K562 (cell line): Measurements from ENCODE around the gene MARVELD1. TPM values are rescaled to one million over a fixed set of nuclear protein-coding genes. Genes with fewer than 3 reads are reported as not detected.

Source experiments
- ATAC-seq: fragments of 200-7000 bp; cut with Tn5 transposase; 3 replicates; pipeline ENCODE4 v1.9.1; 2020; ENCODE audit warnings: moderate library complexity
- BruUV-seq: library from RNA; stranded (reverse); fragments of 400-500 nt; replicated peaks from 2 replicates; lab custom pipeline; 2021; lab: Mats Ljungman, UMichigan
- CTCF ChIA-PET: fragments of 300-600 bp; formaldehyde crosslinking; extraction: SDS; loops from one replicate; lab custom pipeline; 2021; ENCODE audit warnings: low intra/inter-chr PET ratio; lab: Yijun Ruan, JAX
- POLR2A ChIA-PET: fragments of 300-600, 350-650 bp; sonication (Branson Sonifier 250); formaldehyde crosslinking; extraction: SDS; loops from one replicate; lab custom pipeline; 2021; ENCODE audit warnings: antibody characterized with exemption, inconsistent platforms; lab: Yijun Ruan, JAX
- DNase-seq, 4 experiments: peaks; one replicate each; pipeline versions ENCODE4 v3.0.0 to v3.0.0-alpha.2; 2011 to 2018; ENCODE audit warnings: low spot score in 3 of 4, mixed read lengths in 3 of 4; ENCODE audit errors: extremely low read depth in 1 of 4
- FAIRE-seq: peaks from 2 replicates; lab custom pipeline; 2011; peaks lifted over from hg19 to GRCh38; lab: Jason Lieb, UNC
- H2AFZ ChIP-seq: 2 replicates; pipeline ENCODE4 v1.6.0; 2011; ENCODE audit warnings: low read depth, low read length, control low read depth, inconsistent platforms
- H3K27ac ChIP-seq: fragments of 200-600 bp; 3 replicates; pipeline ENCODE4 v1.8.0; 2011; ENCODE audit warnings: low read depth, mild to moderate bottlenecking, control low read depth, inconsistent platforms, low read length, moderate library complexity, mixed read lengths; ENCODE audit errors: extremely low read depth
- H3K27me3 ChIP-seq, 2 experiments: fragments of 300-600 bp in 1 of 2; 2 replicates in 1 of 2; 3 replicates in 1 of 2; pipeline versions ENCODE4 v1.6.0 to v1.8.0; 2011; ENCODE audit warnings: inconsistent platforms in 2 of 2, low read length in 2 of 2, mild to moderate bottlenecking in 1 of 2, mixed read lengths in 1 of 2, moderate library complexity in 1 of 2; ENCODE audit not compliant: control insufficient read depth in 2 of 2, insufficient read depth in 2 of 2
- H3K36me3 ChIP-seq: fragments of 300-600 bp; 3 replicates; pipeline ENCODE4 v1.8.0; 2011; ENCODE audit warnings: mild to moderate bottlenecking, low read length, inconsistent platforms; ENCODE audit not compliant: control insufficient read depth, insufficient read depth
- H3K4me1 ChIP-seq, 2 experiments: fragments of 200-600 bp in 1 of 2; replicated peaks in 1 of 2; 2 replicates in 1 of 2; 3 replicates in 1 of 2; pipeline versions ENCODE4 v1.5.1 to v1.8.0; 2011; ENCODE audit warnings: inconsistent platforms in 2 of 2, low read length in 2 of 2, mild to moderate bottlenecking in 1 of 2, mixed read lengths in 1 of 2, moderate library complexity in 1 of 2; ENCODE audit not compliant: control insufficient read depth in 2 of 2, insufficient read depth in 2 of 2
- H3K4me2 ChIP-seq: 2 replicates; pipeline ENCODE4 v1.6.1; 2011; ENCODE audit warnings: low read length, control low read depth, inconsistent platforms, mixed read lengths; ENCODE audit not compliant: insufficient read depth
- H3K4me3 ChIP-seq: fragments of 200-600 bp; sonication (generic), shearing (Covaris generic); 2 replicates; pipeline ENCODE4 v1.5.1; 2016; ENCODE audit warnings: control low read depth, inconsistent platforms
- H3K79me2 ChIP-seq: fragments of 200-600 bp; 3 replicates; pipeline ENCODE4 v1.8.0; 2011; ENCODE audit warnings: low read length, inconsistent platforms; ENCODE audit not compliant: control insufficient read depth, insufficient read depth
- H3K9ac ChIP-seq, 2 experiments: 2 replicates each; pipeline versions ENCODE4 v1.6.0 to v1.6.1; 2011; ENCODE audit warnings: low read depth in 2 of 2, low read length in 2 of 2, control low read depth in 1 of 2, inconsistent platforms in 1 of 2, mild to moderate bottlenecking in 1 of 2, mixed read lengths in 1 of 2; ENCODE audit not compliant: insufficient read depth in 1 of 2
- H3K9me1 ChIP-seq: one replicate; pipeline ENCODE4 v1.6.0; 2011; ENCODE audit warnings: inconsistent platforms, mild to moderate bottlenecking, low read length, moderate library complexity; ENCODE audit not compliant: control insufficient read depth, insufficient read depth
- H3K9me3 ChIP-seq: replicated peaks from 2 replicates; pipeline ENCODE4 v1.5.1; 2011; ENCODE audit warnings: low read depth, low read length, inconsistent platforms; ENCODE audit not compliant: control insufficient read depth, insufficient read depth
- H4K20me1 ChIP-seq: replicated peaks from 2 replicates; pipeline ENCODE4 v1.6.1; 2011; ENCODE audit warnings: low read length, inconsistent platforms, mixed read lengths; ENCODE audit not compliant: control insufficient read depth, insufficient read depth
- CC2D1A ChIP-seq: fragments of 450-650 bp; IDR thresholded peaks from 2 replicates; pipeline ENCODE4 v1.6.1; 2017; ENCODE audit warnings: mild to moderate bottlenecking
- DACH1 ChIP-seq: fragments of 450-650 bp; IDR thresholded peaks from 2 replicates; pipeline ENCODE4 v1.6.1; 2018; ENCODE audit not compliant: partially characterized antibody
- DEAF1 ChIP-seq: fragments of 450-650 bp; formaldehyde crosslinking; IDR thresholded peaks from 2 replicates; pipeline ENCODE4 v1.4.0; 2020; ENCODE audit warnings: mild to moderate bottlenecking, moderate library complexity
- MITF ChIP-seq: IDR thresholded peaks from 2 replicates; pipeline ENCODE4 v1.6.1; 2014; ENCODE audit warnings: antibody characterized with exemption
- RAD21 ChIP-seq, 2 experiments: fragments of 250-450 bp in 1 of 2; fragments of 450-650 bp in 1 of 2; sonication (Bioruptor Pico) in 1 of 2; formaldehyde crosslinking in 1 of 2; IDR thresholded peaks in 1 of 2; conservative IDR thresholded peaks in 1 of 2; 2 replicates each; pipeline versions ENCODE4 v1.4.0 to v1.8.0; 2020 to 2022; ENCODE audit warnings: mild to moderate bottlenecking in 2 of 2, moderate library complexity in 1 of 2
- RBFOX2 ChIP-seq: fragments of 200-400 bp; formaldehyde crosslinking; IDR thresholded peaks from 2 replicates; pipeline ENCODE4 v1.6.1; 2017; ENCODE audit warnings: low read depth, mild to moderate bottlenecking, low read length, moderate library complexity
- REST ChIP-seq, 2 experiments: fragments of 450-650 bp; formaldehyde crosslinking in 1 of 2; IDR thresholded peaks; 2 replicates each; pipeline versions ENCODE4 v1.4.0 to v1.6.1; 2014 to 2020; ENCODE audit warnings: mild to moderate bottlenecking in 2 of 2, borderline replicate concordance in 1 of 2, low read depth in 1 of 2
- STAG1 ChIP-seq: sonication (generic); formaldehyde crosslinking; IDR thresholded peaks from 2 replicates; pipeline ENCODE4 v1.5.0; 2020; ENCODE audit warnings: missing genetic modification reagents, borderline replicate concordance
- WGBS: fragments of 100-300 bp; shearing (Covaris generic); methylation state at CpG from one replicate; pipeline ENCODE4 v1.1.6; 2016; ENCODE audit warnings: low coverage, mixed read lengths; ENCODE audit not compliant: insufficient coverage; ENCODE audit errors: missing lambda C conversion rate; 5-methylcytosine and 5-hydroxymethylcytosine counted together
- in situ Hi-C: fragments of 300-500 bp; cut with MboI; formaldehyde crosslinking; loops from 4 replicates; pipeline ENCODE4 v1.15.0; 2018; ENCODE audit warnings: inconsistent platforms, mixed read lengths
- intact Hi-C: fragments of 100-400 bp; cut with micrococcal nuclease; formaldehyde crosslinking; loops from 2 replicates; pipeline ENCODE4 v1.14.2; 2022
- polyA plus RNA-seq, 8 experiments: library from polyadenylated mRNA; depleted of rRNA in 4 of 8; stranded (reverse) in 5 of 8; unstranded in 3 of 8; fragments of >200 nt; fragmentation: Nextera tagmentation in 2 of 8; fragmentation: Illumina TruSeq in 1 of 8; extraction: Ambion mirVana in 2 of 8; extraction: Trizol in 1 of 8; gene quantifications; 2 replicates each; pipeline versions ENCODE4 v1.2.1 to v1.2.3, GENCODE V29; 2011 to 2014; ENCODE audit warnings: inconsistent platforms in 1 of 8, missing spikeins in 1 of 8
- total RNA-seq, 7 experiments: library from RNA; depleted of rRNA in 6 of 7; stranded (reverse); fragments of >200 nt in 6 of 7; fragmentation: Illumina TruSeq in 2 of 7; extraction: Trizol in 2 of 7; gene quantifications; 2 replicates each; pipeline versions ENCODE4 v1.2.1 to v1.2.3, GENCODE V29; 2011 to 2021; ENCODE audit warnings: low replicate concordance in 1 of 7

The MARVELD1 gene
- total and polyA plus RNA-seq, 9 of the 15 experiments (the other 6 are each of a cell fraction or from before 2014, with no cell fraction given): 2.7 to 12.5 (median 5.3) TPM

- FAIRE-seq (peak; percentile 76), DNase-seq (peak; percentile 60 to 69 (median 64)), ATAC-seq (peak; percentile 97)
- Histone ChIP-seq H2AFZ (no peak overlapping the region), H4K20me1 (no peaks in the 10 kb centered on the region; the same call in 1 of the 2 replicates), H3K4me2 (no peak overlapping the region), H3K27me3 (no peaks in the 10 kb centered on the region), H3K4me3 (no peak overlapping the region), H3K27ac (no peak overlapping the region), H3K9me1 (no peaks in the 10 kb centered on the region), H3K9me3 (no peaks in the 10 kb centered on the region), H3K9ac (no peak overlapping the region), H3K36me3 (peaks cover 56% of the 10 kb centered on the region; the same call in 2 of the 3 replicates), H3K4me1 (peaks cover 0 to 3% of the 10 kb centered on the region in 2 experiments; a peak in 2 of 5 replicates), H3K79me2 (no peaks in the 10 kb centered on the region)
- in situ Hi-C loops: loop anchor here (25.0 kb wide), 1 partner anchor 103 kb away; no protein-coding TSS in a partner anchor
- BruUV-seq: no TSS peak
- CTCF ChIA-PET: interaction anchor here (0.7 to 2.6 kb wide), 2 partner anchors 110 to 715 kb away, joined by 4 to 17 read pairs; no protein-coding TSS in a partner anchor
- intact Hi-C loops: loop anchor here (1.0 kb wide), 1 partner anchor 110 kb away; no protein-coding TSS in a partner anchor
- POLR2A ChIA-PET: interaction anchor here (0.7 kb wide), 1 partner anchor 242 kb away, joined by 3 read pairs; no protein-coding TSS in a partner anchor
- 58% methylated on average over 3 of the region's 5 CpGs for WGBS
- TF ChIP-seq RAD21 (CRISPR knock-in tag; conservative IDR thresholded peaks at IDR 0.05 in 1 of 2, IDR thresholded peaks at IDR 0.05 in 1 of 2) (peak; percentile 79 to 87), RBFOX2 (0 out of 2 replicates have a peak, but pooled peaks have one; percentile 18), CC2D1A (peak; percentile 48; the same call in 1 of the 2 replicates), DACH1 (no peak), REST (IDR thresholded peaks at IDR 0.05; ENCODE audit: borderline replicate concordance) (peak; percentile 83), REST (CRISPR knock-in tag; IDR thresholded peaks at IDR 0.05; ENCODE audit: low read depth) (no peak), STAG1 (CRISPR knock-in tag) (peak; percentile 86; the same call in 1 of the 2 replicates), MITF (no peak), DEAF1 (peak; percentile 56)
Measured at GRCh38 chr10:97759158-97759887, 45.8 kb downstream of the MARVELD1 start.
